ENCODE results near the gene ZBTB46.

Gene ZBTB46

GRCh38 chr20:63705232-63706026 is 125.6 kb downstream of the ZBTB46 start:
- DNase-seq (ENCODE audit: low spot score), result no peak

GRCh38 chr20:63704749-63705117 is 126.3 kb downstream of the ZBTB46 start:
- no peak for DNase-seq (ENCODE audit: low spot score)

- no peak for DNase-seq (ENCODE audit: low spot score)
Measured at GRCh38 chr20:63703976-63704748, 126.9 kb downstream of the ZBTB46 start.

- DNase-seq (ENCODE audit: low spot score), result no peak
Measured at GRCh38 chr20:63703471-63703975, 127.5 kb downstream of the ZBTB46 start.

- DNase-seq (ENCODE audit: low spot score), result no peak
Measured at GRCh38 chr20:63702751-63703470, 128.2 kb downstream of the ZBTB46 start.

- DNase-seq (ENCODE audit: low spot score), result no peak
Measured at GRCh38 chr20:63702036-63702665, 128.9 kb downstream of the ZBTB46 start.

GRCh38 chr20:63701329-63702035 is 129.6 kb downstream of the ZBTB46 start:
- DNase-seq (ENCODE audit: low spot score), result no peak

- DNase-seq (ENCODE audit: low spot score), result no peak
Measured at GRCh38 chr20:63701051-63701328, 130.1 kb downstream of the ZBTB46 start.

GRCh38 chr20:63700199-63701050 is 130.6 kb downstream of the ZBTB46 start:
- DNase-seq (ENCODE audit: low spot score), result no peak

- DNase-seq (ENCODE audit: low spot score), result no peak
Measured at GRCh38 chr20:63699466-63700198, 131.4 kb downstream of the ZBTB46 start.

GRCh38 chr20:63698739-63699465 is 132.2 kb downstream of the ZBTB46 start:
- no peak for DNase-seq (ENCODE audit: low spot score)

- no peak for DNase-seq (ENCODE audit: low spot score)
Measured at GRCh38 chr20:63697868-63698545, 133.1 kb downstream of the ZBTB46 start.

GRCh38 chr20:63697357-63697867 is 133.7 kb downstream of the ZBTB46 start:
- DNase-seq (ENCODE audit: low spot score), result no peak

- no peak for DNase-seq (ENCODE audit: low spot score)
Measured at GRCh38 chr20:63696628-63697356, 134.3 kb downstream of the ZBTB46 start, which contains the start of gene TNFRSF6B. Gene TNFRSF6B (plus strand): TSS chr20:63696652. CDS start chr20:63696768, 116 bp downstream.

GRCh38 chr20:63696306-63696627 is 134.8 kb downstream of the ZBTB46 start:
- no peak for DNase-seq (ENCODE audit: low spot score)

- no peak for DNase-seq (ENCODE audit: low spot score)
Measured at GRCh38 chr20:63695424-63696305, 135.4 kb downstream of the ZBTB46 start.
